Nephron (organoid): ENCODE data around the gene C22orf39.

Source experiments
- H3K27ac Mint-ChIP-seq, 3 experiments: 2 replicates each; pipeline ENCODE4 v1.8.0; 2020; ENCODE audit warnings: mixed read lengths in 3 of 3, mild to moderate bottlenecking in 2 of 3, moderate library complexity in 1 of 3
- H3K27me3 Mint-ChIP-seq: 2 replicates; pipeline ENCODE4 v1.8.0; 2021; ENCODE audit warnings: low read depth, mild to moderate bottlenecking, moderate library complexity, mixed read lengths
- H3K36me3 Mint-ChIP-seq: 2 replicates; pipeline ENCODE4 v1.8.0; 2020; ENCODE audit warnings: low read depth, mixed read lengths
- H3K4me1 Mint-ChIP-seq: 2 replicates; pipeline ENCODE4 v1.8.0; 2020; ENCODE audit warnings: mixed read lengths
- H3K4me3 Mint-ChIP-seq, 3 experiments: 2 replicates each; pipeline ENCODE4 v1.8.0; 2020; ENCODE audit warnings: mild to moderate bottlenecking in 3 of 3, mixed read lengths in 3 of 3, moderate library complexity in 2 of 3
- H3K9me3 Mint-ChIP-seq: 2 replicates; pipeline ENCODE4 v1.8.0; 2020; ENCODE audit warnings: mixed read lengths
- CTCF ChIP-seq, 3 experiments: fragments of 200-600 bp; sonication (generic); IDR thresholded peaks; one replicate each; pipeline ENCODE4 v1.5.0; 2021; ENCODE audit warnings: antibody characterized with exemption in 3 of 3; ENCODE audit not compliant: unreplicated experiment in 3 of 3

C22orf39 gene

GRCh38 chr22:19483481-19484244, 36.2 kb upstream of the C22orf39 start:
- peaks cover 15% of the 10 kb centered on the region for H3K4me1 Mint-ChIP-seq
- peaks cover 19% of the 10 kb centered on the region for H3K36me3 Mint-ChIP-seq
- no peak overlapping the region for H3K27ac Mint-ChIP-seq
- H3K4me3 Mint-ChIP-seq: no peak overlapping the region
- H3K9me3 Mint-ChIP-seq: no peaks in the 10 kb centered on the region
- no peak for TF ChIP-seq CTCF (IDR thresholded peaks at IDR 0.05; ENCODE audit: unreplicated experiment in 3 of 3)
- no peaks in the 10 kb centered on the region for H3K27me3 Mint-ChIP-seq

- TF ChIP-seq CTCF (IDR thresholded peaks at IDR 0.05; ENCODE audit: unreplicated experiment in 3 of 3): no peak
- H3K27me3 Mint-ChIP-seq: no peaks in the 10 kb centered on the region
- no peak overlapping the region for H3K27ac Mint-ChIP-seq
- H3K36me3 Mint-ChIP-seq: peaks cover 19% of the 10 kb centered on the region
- peak overlapping the region in 1 of 3 experiments; percentile 37 for H3K4me3 Mint-ChIP-seq
- H3K9me3 Mint-ChIP-seq: no peaks in the 10 kb centered on the region
- peaks cover 25% of the 10 kb centered on the region for H3K4me1 Mint-ChIP-seq
Measured at GRCh38 chr22:19482297-19482696, 34.8 kb upstream of the C22orf39 start.

GRCh38 chr22:19480789-19481188, 33.3 kb upstream of the C22orf39 start:
- TF ChIP-seq CTCF (IDR thresholded peaks at IDR 0.05; ENCODE audit: unreplicated experiment in 3 of 3): no peak

GRCh38 chr22:19480173-19480568, 32.7 kb upstream of the C22orf39 start:
- no peak for TF ChIP-seq CTCF (IDR thresholded peaks at IDR 0.05; ENCODE audit: unreplicated experiment in 3 of 3)

More at GRCh38 chr22:19480789-19481188, 33.3 kb upstream of the C22orf39 start:
- peaks cover 33% of the 10 kb centered on the region for H3K4me1 Mint-ChIP-seq
- peaks cover 15% of the 10 kb centered on the region for H3K36me3 Mint-ChIP-seq
- no peak overlapping the region for H3K27ac Mint-ChIP-seq
- H3K9me3 Mint-ChIP-seq: no peaks in the 10 kb centered on the region
- no peaks in the 10 kb centered on the region for H3K27me3 Mint-ChIP-seq
- H3K4me3 Mint-ChIP-seq: peak overlapping the region; percentile 88 to 98 (median 91)

GRCh38 chr22:19479355-19480172, 32.1 kb upstream of the C22orf39 start, which contains the start of gene CDC45:
Gene CDC45, plus strand, starts transcription at chr22:19479920. Its CDS starts 49 bp downstream, at chr22:19479969.
- H3K4me1 Mint-ChIP-seq: peaks cover 34% of the 10 kb centered on the region
- H3K4me3 Mint-ChIP-seq: peak within 1 kb of the TSS; percentile 88 to 98 (median 91)
- H3K9me3 Mint-ChIP-seq: no peaks in the 10 kb centered on the region

More at GRCh38 chr22:19480173-19480568, 32.7 kb upstream of the C22orf39 start:
- no peaks in the 10 kb centered on the region for H3K9me3 Mint-ChIP-seq
- peak overlapping the region; percentile 88 to 98 (median 91) for H3K4me3 Mint-ChIP-seq
- peaks cover 12% of the 10 kb centered on the region for H3K36me3 Mint-ChIP-seq
- H3K27me3 Mint-ChIP-seq: no peaks in the 10 kb centered on the region
- H3K27ac Mint-ChIP-seq: peak overlapping the region in 1 of 3 experiments; percentile 100
- H3K4me1 Mint-ChIP-seq: peaks cover 34% of the 10 kb centered on the region

More at GRCh38 chr22:19479355-19480172, 32.1 kb upstream of the C22orf39 start, which contains the start of gene CDC45:
- Mint-ChIP-seq H3K27me3 (no peaks in the 10 kb centered on the region), H3K36me3 (peaks cover 6% of the 10 kb centered on the region), H3K27ac (peak within 1 kb of the TSS; percentile 99 to 100 (median 100))
- TF ChIP-seq CTCF (IDR thresholded peaks at IDR 0.05; ENCODE audit: unreplicated experiment in 3 of 3): no peak
